Lower leg skin (tissue), 4 donors: Measurements from ENCODE around the gene CTDSP1. TPM values are rescaled to one million over a fixed set of nuclear protein-coding genes. Genes with fewer than 3 reads are reported as not detected.

ENCODE experiments used
- DNase-seq, 2 donors: peaks; one replicate each; pipeline ENCODE4 v3.0.0-alpha.2; 2019; ENCODE audit warnings: low spot score in 2 of 2
- H3K4me3 ChIP-seq: fragments of 200-600 bp; sonication (generic); 2 replicates; pipeline ENCODE4 v1.5.1; 2017; ENCODE audit warnings: mild to moderate bottlenecking, low read depth; ENCODE audit not compliant: poor library complexity, severe bottlenecking
- CTCF ChIP-seq, 3 donors: fragments of 450-650 bp; IDR thresholded peaks; one replicate each; pipeline ENCODE4 v1.5.1; 2016; ENCODE audit warnings: antibody characterized with exemption in 3 of 3, mild to moderate bottlenecking in 3 of 3, moderate library complexity in 2 of 3
- POLR2A ChIP-seq, 2 donors: fragments of 450-650 bp; IDR thresholded peaks; one replicate each; pipeline ENCODE4 v1.6.1; 2016 to 2017; ENCODE audit warnings: antibody characterized with exemption in 2 of 2, mild to moderate bottlenecking in 1 of 2, moderate library complexity in 1 of 2
- WGBS, 2 donors: methylation state at CpG; one replicate each; pipeline ENCODE4 v1.1.5; 2018; 5-methylcytosine and 5-hydroxymethylcytosine counted together
- intact Hi-C: fragments of 100-400 bp; cut with DNase I; formaldehyde crosslinking; loops from one replicate; pipeline ENCODE4 v1.15.0; 2023; ENCODE audit warnings: low total_unique reads
- total RNA-seq, 4 donors: library from RNA; depleted of rRNA; stranded (reverse); fragments of >200 nt; gene quantifications; one replicate each; pipeline ENCODE4 v1.1.0, GENCODE V29; 2016

CTDSP1 gene
- total RNA-seq, 4 donors from 2014 or later, result 64.8 to 108 (median 99.9) TPM

- 89 to 90% methylated on average over 6 of the region's 7 CpGs for WGBS, 2 donors
- no peak overlapping the region for H3K4me3 ChIP-seq
- intact Hi-C loops, result no loop called here
- TF ChIP-seq CTCF (IDR thresholded peaks at IDR 0.05), result no peak
- no peak for DNase-seq
Measured at GRCh38 chr2:218419630-218420216, 20.1 kb downstream of the CTDSP1 start.

GRCh38 chr2:218421027-218421426 lies 21.4 kb downstream of the CTDSP1 start:
- no peak overlapping the region for H3K4me3 ChIP-seq
- 81 to 90% methylated on average over 2 of the region's 2 CpGs for WGBS, 2 donors
- no peak for DNase-seq
- TF ChIP-seq CTCF (IDR thresholded peaks at IDR 0.05), result no peak
- no peak for TF ChIP-seq POLR2A (IDR thresholded peaks at IDR 0.05)
- intact Hi-C loops, result no loop called here

GRCh38 chr2:218422403-218423086 lies 22.9 kb downstream of the CTDSP1 start:
- no peak overlapping the region for H3K4me3 ChIP-seq
- no peak for DNase-seq
- intact Hi-C loops, result no loop called here
- no peak for TF ChIP-seq POLR2A (IDR thresholded peaks at IDR 0.05)
- no peak for TF ChIP-seq CTCF (IDR thresholded peaks at IDR 0.05)
- WGBS, 2 donors, result 60 to 62% methylated on average over 9 of the region's 9 CpGs

- TF ChIP-seq CTCF (IDR thresholded peaks at IDR 0.05), result no peak
- no peak for TF ChIP-seq POLR2A (IDR thresholded peaks at IDR 0.05)
- WGBS, 2 donors, result 91 to 93% methylated on average over 9 of the region's 9 CpGs
- no peak for DNase-seq
- intact Hi-C loops, result no loop called here
- H3K4me3 ChIP-seq, result no peak overlapping the region
Measured at GRCh38 chr2:218423584-218423983, 23.9 kb downstream of the CTDSP1 start.

- H3K4me3 ChIP-seq, result no peak overlapping the region
- no peak for DNase-seq
- TF ChIP-seq POLR2A (IDR thresholded peaks at IDR 0.05), result no peak
- no peak for TF ChIP-seq CTCF (IDR thresholded peaks at IDR 0.05)
- 84 to 92% methylated on average over 10 of the region's 10 CpGs for WGBS, 2 donors
- intact Hi-C loops, result no loop called here
Measured at GRCh38 chr2:218425531-218425930, 25.9 kb downstream of the CTDSP1 start.

GRCh38 chr2:218427741-218428140 lies 28.1 kb downstream of the CTDSP1 start:
- TF ChIP-seq CTCF (IDR thresholded peaks at IDR 0.05) (no peak), POLR2A (IDR thresholded peaks at IDR 0.05) (no peak)
- H3K4me3 ChIP-seq, result no peak overlapping the region
- intact Hi-C loops, result no loop called here
- WGBS, 2 donors, result 72 to 76% methylated on average over 10 to 11 of the region's 11 CpGs
- DNase-seq, result no peak
